Activated CD8-positive, alpha-beta memory T cell treated with anti-CD3 and anti-CD28 coated beads for 48 hours (primary cell): Measurements from ENCODE around the gene DNAH17.

Experiments used
- DNase-seq, 3 experiments: peaks; one replicate each; pipeline ENCODE4 v3.0.0-alpha.2; 2020; ENCODE audit warnings: low read depth in 2 of 3, low spot score in 2 of 3

DNAH17 gene

DNA sequence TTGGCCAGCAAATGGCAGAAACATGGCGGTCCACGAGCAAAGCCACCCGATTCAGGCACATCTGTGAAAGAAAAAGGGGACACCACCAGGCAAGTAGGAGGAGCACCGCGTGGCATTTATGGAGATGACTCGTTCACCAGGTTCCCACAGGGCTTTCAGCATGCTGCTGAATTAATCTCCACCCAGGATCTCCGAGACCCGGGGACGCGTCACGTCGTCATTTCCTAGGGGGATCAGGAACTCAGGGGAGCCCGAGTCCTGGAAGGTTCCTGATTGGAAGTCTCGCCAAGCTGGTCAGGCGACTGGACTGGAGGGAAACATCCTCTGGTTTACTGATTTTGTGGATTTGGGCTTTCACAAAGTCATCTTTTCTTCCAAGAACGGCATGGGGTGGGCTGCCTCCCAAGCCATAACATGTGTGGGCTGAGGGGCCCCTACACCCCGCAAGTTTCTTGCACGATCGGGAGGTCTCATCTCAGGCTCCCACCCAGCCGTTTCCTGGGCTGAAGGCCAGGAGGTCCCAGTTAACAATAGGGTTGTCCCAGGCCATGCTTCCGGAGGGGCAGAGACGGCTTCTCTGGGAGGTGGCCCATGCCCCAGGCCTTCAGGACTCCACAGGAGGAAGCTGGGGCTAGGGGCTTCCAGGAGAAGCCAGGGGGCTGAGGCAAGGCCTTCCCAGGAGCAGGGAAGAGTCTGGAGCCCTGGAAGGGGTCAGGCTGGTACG is 645 bp downstream of the DNAH17 start:
- no peak for DNase-seq

DNA sequence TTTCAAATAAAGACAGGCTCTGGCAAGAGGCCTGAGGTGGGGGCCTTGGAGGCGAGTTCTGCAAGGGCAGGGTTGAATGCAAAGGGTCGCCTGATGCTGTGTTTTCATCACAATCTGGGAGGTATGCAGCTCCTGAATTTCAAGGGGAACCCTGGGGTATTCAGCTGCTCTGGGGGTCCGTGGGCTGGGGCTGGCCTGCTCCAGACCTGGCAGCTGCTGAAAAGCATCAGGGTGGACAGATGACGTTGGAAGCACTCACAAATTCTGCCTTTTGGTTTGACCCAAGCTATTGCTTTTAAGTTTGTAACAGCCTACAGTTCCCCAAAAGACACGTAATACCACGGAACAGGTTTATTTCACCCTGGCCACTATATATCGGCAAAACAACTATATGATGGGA is 1.3 kb downstream of the DNAH17 start:
- DNase-seq: no peak

DNA sequence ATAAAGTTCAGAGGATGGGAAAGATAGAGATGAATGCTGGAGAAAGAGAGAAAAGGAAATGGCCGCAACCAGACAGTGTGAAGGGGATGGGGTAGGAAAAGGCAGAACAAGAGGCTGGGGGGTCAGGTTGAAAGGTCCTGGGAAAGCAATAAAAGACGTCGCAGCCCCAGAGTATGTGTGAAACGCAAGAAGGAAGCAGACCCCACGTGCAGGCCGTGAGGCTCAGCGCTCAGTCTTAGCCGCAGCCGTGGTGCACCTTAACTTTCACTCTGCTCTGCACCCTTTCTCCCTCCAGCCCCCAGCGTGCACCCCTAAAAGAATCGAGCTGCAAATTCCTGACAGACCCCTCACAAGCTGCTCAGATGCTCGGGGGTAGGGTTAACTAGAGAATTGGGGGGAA is 1.9 kb downstream of the DNAH17 start:
- DNase-seq: no peak

DNA sequence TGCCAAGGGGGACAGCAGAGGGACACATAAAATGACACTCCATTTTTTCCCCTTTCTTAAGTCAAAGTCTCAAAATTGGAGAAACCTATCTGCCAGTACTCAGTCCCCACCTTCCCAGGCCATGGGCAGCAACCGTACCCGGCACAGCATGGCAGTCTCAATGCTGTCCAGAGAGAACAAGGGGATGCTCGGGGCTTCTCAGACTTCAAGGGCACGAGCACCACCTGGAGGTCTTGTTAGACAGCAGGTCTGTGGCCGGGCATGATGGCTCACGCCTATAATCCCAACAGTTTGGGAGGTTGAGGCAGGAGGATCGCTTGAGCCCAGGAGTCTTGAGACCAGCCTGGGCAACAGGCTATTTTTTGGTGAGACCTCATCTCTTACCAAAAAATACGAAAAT is 3.2 kb downstream of the DNAH17 start:
- DNase-seq: no peak

DNA sequence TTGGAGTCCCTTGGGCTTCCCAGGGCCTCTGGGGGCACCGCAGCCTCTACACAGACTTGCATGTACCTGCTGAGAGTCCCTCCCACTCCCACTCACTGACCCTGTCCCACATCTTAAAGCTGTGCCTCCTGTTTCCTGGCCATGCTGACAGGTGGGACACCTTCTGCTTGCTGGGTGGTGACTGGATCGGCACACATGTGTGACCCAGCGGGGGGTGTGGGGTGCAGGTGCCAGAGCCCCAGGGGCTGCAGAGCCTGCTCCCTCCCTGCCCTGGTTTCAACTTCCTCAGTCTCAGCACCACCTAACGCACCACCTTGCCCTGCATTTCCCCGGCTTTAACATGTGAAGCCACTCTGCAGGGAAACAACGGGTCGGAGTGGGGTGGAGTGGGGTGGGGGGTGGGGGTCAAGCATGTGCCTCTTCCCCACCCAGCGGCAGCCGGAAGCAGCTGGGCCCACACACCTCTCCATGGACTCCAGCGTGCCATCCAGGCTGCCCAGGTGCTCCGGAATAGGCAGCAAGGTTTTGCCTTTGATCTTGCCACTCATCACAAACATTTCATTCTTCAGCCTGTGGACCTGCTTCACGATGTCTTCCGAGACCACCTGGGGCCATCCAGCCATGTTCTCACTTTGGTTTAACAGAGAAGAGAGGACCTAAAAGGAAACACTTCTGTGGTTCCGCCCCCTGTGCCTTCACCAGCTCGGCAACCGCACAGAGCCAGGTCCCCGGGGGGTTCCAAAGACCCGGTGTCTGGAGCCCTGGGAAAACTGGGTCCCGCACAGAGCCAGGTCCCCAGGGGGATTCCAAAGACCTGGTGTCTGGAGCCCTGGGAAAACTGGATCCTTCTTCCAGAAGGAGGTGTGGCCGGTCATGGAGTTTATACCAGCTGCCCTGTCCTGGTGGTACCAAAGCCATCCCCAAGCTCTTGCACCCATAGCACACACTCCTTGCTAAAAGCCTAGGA is 4.7 kb downstream of the DNAH17 start:
- DNase-seq: no peak

DNA sequence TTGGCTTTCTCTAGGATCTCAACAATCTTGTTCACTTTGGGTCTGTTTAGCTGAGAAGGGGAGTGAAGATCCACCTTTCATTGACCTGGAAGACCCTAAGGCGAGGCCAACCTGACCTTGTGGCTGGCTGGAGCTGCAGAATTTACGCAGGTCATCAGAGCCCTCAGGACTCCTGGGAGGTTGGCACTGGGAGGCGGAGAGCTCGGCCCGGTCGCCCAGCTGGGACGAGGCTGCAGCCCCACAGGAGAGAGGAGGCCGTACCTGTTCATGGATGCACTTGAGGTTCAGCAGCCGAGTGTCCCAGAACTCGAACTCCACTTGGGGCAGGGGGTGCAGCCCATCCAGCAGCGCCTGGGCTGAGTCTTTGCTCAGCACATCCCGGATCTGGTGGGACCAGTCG is 5.9 kb downstream of the DNAH17 start:
- no peak for DNase-seq

DNA sequence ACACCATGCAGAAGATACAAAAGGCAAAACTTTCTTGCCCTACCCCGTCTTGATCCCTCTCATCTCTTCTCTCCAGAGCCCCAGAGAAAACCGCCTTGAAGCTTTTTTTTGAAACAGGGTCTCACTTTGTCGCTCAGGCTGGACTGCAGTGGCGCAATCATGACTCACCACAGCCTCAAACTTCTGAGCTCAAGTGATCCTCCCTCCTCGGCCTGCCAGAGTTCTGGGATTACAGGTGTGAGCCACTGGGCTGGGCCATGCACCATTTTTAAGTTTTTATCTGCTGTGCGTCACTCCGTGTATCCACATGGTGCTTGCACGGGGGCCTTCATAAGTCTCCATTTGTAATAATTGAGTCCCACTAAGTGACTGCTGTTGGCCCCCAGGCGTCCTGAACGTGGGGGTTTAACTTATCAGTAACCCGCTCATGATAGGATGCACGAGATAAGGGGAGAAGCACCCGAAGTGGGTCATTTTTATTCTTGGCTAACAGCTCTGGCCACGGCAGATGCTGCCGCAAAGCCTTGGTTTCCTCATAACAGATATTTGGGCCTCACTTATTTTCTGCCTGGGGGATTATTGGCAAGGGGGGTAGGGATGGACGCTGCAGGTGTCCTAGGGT is 8.6 kb downstream of the DNAH17 start:
- DNase-seq: no peak

DNA sequence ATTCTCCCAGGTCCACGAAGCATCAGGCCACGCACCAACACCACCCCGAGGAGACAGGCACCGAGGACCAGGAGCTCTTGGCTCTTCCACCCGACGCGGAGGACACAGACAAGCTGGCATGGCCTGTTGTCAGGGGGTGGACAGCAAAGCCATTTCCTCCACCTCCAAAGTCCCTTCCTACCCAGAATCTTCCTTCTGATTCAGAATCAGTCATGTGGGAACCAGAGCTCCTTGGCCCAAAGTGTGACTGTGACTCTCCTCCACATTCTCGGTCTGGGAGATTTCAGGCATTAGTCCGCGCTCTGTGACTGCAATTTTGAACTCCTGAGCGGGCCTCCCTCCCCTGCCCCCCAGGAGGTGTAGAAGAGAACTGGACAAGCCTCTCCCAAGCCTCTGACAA is 9.2 kb downstream of the DNAH17 start:
- no peak for DNase-seq

DNA sequence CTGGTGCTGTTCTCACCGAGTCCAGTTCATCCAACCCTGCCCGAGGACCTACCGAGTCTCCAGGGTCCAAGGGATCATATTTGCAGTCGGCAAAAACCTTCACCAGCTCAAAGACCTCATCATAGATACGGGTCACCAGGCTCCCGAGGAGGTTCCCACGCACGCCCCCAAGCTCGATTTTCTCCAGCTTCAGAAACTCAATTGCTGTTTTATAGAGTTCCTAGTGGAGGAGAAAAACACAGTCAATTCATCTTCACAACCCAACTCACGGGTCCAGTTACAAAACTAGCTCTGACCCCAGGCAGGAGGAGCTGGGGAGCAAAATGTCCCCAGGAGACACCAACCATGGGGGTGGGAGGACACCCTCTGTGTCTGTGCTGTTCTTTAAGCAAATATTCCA is 10.2 kb downstream of the DNAH17 start:
- DNase-seq: no peak

DNA sequence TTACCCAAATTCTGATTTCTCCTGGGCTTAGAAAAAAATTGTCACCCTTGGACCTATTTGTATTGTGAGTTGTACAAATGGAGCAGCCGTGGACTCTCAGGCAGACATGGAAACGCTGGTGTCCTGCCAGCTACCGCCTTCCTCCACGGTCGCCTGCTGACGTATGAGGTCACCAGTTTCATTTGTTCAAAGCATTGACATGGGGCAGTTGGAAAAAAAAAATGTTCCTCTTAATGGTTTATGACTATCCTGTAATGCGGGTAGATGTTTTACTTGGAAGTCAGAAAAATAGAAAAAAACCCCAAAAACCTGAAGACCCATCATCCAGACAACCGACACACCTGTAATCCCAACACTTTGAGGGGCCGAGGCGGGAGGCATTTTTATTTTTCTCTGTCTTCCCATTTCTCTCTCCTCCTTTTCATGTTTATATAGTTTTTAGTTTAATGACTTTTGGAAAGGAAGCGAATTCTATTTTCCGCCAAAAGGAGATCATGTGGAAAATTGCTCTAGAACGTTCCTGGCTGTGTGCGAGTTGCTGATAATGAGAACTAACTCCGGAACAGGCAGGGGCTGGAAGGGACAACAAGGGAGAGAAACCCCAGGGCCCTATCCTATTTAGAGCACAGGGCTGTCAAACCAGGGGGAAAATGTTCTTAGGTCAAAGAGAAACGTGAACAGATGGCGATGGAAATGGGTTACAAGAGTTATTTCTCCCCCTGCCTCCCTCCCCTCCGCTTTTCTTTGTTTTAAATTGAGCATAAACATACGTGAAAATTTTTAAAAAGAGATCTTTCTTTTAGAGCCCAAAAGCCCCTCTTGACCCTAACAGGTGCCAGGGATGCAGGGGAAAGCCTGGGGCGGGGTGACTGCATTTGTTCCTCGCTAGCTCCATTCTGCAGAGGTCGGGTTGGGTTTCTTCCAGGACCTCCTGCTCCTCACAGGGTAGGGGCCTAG is 13.7 kb downstream of the DNAH17 start:
- no peak for DNase-seq

DNA sequence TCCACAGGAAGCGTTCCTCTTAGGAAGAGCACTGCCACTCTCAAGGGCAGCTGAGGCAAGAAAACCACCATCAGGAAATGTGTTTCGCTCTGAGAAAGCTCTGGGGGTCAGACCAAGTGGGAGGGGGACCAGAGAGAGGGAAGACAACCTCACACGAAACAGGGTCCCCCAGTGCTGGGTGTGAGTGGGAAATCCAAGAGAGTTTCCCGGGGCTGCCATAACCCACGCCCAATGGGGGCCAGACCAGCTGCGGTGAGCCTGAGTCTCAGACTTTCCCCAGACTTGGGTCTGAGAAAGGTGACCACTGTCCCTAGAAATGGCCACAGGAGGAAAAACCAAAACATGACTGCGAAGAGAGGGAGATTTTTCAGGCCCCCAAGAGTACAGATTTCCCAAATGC is 14.5 kb downstream of the DNAH17 start:
- no peak for DNase-seq

DNA sequence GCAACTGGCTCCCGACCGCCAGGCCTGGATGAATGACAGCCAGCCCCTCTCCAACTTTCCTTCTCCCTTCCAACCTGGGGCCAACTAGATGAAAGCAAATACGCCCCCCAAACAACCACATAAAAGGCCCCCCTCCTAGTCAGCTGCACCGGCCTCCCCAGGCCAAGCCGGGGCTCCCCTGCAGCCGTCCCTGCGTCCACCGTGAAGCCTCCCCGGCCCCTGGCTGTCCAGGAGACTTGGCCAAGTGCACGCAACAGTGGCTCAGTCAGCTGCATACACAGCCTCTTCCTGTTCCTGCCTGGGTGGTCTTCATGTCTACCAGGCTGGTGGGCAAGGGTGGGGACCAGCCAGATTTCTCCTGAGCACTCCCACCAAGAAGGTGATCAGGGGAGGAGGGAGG is 16.0 kb downstream of the DNAH17 start:
- DNase-seq: no peak

DNA sequence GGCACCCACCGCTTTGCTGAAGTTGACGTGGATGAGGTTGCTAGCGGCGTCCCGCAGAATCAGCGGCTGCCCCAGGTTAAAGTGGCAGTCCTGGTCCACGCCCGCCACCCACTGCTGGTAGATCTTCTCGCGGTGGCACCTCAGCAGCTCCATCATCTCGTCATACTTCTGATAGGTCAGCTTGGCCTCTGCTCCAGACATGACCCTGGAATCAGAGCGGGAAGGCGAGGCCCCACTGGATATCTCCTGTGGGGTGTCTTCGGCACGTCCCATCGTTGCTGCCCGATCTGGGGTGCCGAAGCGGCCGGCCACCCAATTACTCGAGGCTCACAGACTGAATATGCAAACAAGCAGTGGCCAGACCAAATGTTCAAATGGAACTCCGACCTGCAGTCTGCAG is 16.5 kb downstream of the DNAH17 start:
- no peak for DNase-seq

DNA sequence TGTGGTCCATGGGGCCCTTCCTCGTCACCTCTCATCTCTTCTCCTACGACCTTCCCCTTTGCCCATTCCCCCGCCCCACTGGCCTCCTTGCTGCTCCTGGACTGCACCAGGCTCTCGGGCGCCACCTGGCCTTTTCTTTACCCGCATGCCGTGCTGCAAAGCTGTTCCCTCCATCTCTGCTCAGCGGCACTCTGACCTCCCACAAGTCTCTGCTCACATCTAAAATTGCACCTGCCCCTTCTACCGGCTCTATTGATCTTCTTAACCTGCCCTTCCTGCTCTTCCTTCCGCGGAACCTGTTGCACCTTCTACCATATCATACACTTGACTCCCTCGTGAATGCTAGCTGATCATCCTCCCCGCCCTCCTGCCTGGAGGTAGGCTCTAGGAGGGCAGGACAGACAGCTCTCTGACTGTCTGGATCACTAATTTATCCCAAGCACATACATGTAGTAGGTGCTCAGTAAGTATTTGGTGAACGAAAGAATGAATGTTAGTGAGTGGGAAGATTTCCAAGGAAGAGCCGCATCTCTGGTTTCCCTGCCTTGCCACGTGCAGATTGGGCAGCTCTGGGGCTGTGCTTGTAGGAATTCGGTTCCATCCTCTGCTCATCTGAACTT is 17.3 kb downstream of the DNAH17 start:
- no peak for DNase-seq

DNA sequence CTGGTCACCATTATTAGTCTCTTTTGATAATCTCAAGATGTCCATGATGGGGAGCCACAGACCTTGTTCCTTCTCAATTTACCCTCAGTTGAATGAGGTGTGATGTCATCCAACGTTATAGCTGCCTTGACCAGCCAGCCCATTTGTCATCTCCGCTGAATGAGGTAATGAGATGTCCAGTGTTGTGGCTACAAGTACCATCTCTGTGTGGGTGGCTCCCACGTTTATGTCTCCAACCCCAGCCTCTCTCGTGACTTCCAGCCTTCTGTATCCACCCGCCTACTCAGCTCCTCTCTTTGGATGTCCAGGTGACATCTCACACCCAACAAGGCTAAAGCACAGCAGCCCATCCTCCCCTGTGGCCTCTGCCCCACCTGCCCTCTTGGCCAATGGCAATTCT is 18.2 kb downstream of the DNAH17 start:
- no peak for DNase-seq

DNA sequence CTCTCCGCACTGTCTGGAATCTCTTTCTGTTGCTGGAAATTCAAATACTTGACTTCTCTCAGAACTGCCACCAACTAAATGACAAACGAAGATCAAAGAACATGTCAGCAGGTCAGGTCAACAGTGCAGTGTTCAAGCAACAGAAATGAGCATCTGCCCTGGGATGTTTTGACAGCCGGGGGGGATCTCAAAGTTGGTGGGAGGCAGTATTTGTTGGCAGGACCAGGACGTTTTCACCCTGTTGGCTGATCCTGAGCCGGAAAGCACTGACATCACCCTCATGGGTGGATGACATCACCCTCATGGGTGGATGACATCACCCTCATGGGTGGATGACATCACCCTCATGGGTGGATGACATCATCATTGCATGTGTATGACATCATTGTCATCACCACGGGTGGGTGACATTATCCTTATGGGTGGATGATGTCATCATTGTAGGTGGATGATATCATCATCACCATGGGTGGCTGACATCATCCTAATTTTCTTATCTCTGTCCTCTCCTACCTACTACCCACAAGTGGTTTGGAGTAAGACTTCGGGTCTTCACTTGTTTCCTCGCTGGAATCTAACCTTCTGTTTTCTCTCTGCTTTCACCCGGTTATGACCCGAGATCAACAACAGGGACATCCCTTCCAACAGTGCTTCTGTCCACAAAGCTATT is 18.9 kb downstream of the DNAH17 start:
- no peak for DNase-seq

DNA sequence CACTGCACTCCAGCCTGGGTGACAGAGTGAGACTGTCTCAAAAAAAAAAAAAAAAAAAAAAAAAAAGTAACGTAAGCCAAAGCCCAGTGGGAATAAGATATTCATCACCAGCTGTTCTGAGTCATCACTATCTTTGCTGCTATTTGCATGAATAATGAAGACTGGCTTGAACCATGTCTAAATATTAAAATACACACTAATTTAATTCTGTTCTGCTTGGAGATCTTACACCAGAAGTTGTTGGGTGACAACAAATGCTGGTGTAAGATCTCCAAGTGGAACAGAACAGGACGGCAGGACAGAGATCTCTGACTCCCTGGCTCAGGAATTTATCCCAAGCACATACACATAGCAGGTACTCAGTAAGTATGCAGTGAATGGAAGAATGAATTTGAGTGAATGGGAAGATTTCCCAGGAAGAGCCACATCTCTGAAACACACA is 19.6 kb downstream of the DNAH17 start:
- no peak for DNase-seq

DNA sequence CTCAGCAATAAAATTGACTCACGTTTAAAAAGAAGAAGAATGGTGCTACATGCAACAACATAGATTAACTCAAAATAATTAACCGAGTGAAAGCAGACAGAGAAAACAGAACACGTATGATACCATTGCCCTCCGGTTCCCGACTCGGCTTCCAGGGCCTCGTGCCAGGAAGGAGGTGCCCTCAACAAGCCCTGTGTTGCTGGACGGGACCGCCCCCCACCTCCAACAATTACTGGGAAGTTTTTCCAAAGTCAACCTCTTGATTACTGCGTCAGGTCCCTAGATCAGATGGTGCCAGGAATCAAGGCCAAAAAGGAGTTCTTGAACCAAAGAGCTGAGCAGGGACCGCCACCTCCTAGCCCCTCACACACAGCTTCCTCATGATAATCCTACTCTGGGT is 20.4 kb downstream of the DNAH17 start:
- no peak for DNase-seq

DNA sequence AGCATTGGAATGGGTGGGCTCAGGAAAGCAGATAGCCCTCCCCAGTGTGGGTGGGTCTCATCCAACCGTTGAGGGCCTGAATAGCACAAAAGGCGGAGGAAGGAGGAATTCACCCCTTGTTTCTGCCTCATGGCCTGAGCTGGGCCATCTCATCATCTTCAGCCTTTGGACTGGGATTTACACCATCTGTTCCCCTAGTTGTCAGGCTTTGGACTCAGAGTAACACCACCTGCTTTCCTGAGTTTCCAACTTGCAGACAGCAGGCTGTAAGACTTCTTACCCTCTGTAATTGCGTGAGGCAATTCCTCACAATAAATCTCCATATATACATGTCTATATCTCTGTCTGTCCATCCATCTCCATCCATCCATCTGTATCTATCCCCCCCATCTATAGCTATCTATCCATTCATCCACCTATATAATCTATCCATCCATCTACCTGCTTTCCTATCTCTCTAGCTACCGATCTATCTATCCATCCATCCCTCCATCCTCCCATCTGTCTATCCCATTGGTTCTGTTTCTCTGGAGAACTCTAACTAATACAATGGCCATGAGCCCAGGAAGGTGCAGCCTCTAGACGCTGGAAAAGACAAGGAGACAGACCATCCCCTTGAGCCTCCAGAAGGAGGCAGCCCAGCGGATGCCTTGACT is 21.3 kb downstream of the DNAH17 start:
- no peak for DNase-seq
